ENCODE measurements around the gene GNG12.

The GNG12 gene

GRCh38 chr1:67771152-67771551 is 62.1 kb downstream of the GNG12 start:
- H3F3A ChIP-seq (ENCODE audit: low read depth): no peaks in the 10 kb centered on the region
- H3K27me3 ChIP-seq (ENCODE audit: insufficient read depth, low read length, poor library complexity, severe bottlenecking): no peaks in the 10 kb centered on the region
- H3K9ac ChIP-seq (ENCODE audit: low read depth, low read length, poor library complexity, severe bottlenecking): no peak overlapping the region
- H3K4me1 ChIP-seq (ENCODE audit: insufficient read depth, low read length, poor library complexity, severe bottlenecking): peaks cover 10% of the 10 kb centered on the region
- no peak overlapping the region for H3K4me2 ChIP-seq (ENCODE audit: low read depth, low read length, poor library complexity, severe bottlenecking)
- no peaks in the 10 kb centered on the region for H3K9me2 ChIP-seq (replicated peaks; ENCODE audit: low read depth, low read length)
- no peaks in the 10 kb centered on the region for H3K79me2 ChIP-seq (ENCODE audit: insufficient read depth, low read length)
- H2AFZ ChIP-seq (ENCODE audit: low read length): no peak overlapping the region
- no peak overlapping the region for H3K4me3 ChIP-seq (ENCODE audit: low read length, poor library complexity, severe bottlenecking)
- H3K9me3 ChIP-seq (ENCODE audit: insufficient read depth, low read depth, low read length): no peaks in the 10 kb centered on the region
- no peaks in the 10 kb centered on the region for H4K20me1 ChIP-seq (ENCODE audit: insufficient read depth, low read length, poor library complexity, severe bottlenecking)
- no peak for TF ChIP-seq EZH2phosphoT487 (IDR thresholded peaks at IDR 0.05; ENCODE audit: borderline replicate concordance)
- peak; percentile 57 for TF ChIP-seq CTCF (conservative IDR thresholded peaks at IDR 0.05; ENCODE audit: low read length)
- H3K36me3 ChIP-seq (ENCODE audit: insufficient read depth, low read length): no peaks in the 10 kb centered on the region

- no peaks in the 10 kb centered on the region for H3K9me2 ChIP-seq (replicated peaks; ENCODE audit: low read depth, low read length)
- H3K79me2 ChIP-seq (ENCODE audit: insufficient read depth, low read length): no peaks in the 10 kb centered on the region
- H3K36me3 ChIP-seq (ENCODE audit: insufficient read depth, low read length): no peaks in the 10 kb centered on the region
- H3K4me2 ChIP-seq (ENCODE audit: low read depth, low read length, poor library complexity, severe bottlenecking): no peak overlapping the region
- H3K9ac ChIP-seq (ENCODE audit: low read depth, low read length, poor library complexity, severe bottlenecking): no peak overlapping the region
- TF ChIP-seq EZH2phosphoT487 (IDR thresholded peaks at IDR 0.05; ENCODE audit: borderline replicate concordance) (no peak), CTCF (conservative IDR thresholded peaks at IDR 0.05; ENCODE audit: low read length) (no peak)
- H3K9me3 ChIP-seq (ENCODE audit: insufficient read depth, low read depth, low read length): no peaks in the 10 kb centered on the region
- no peaks in the 10 kb centered on the region for H3K27me3 ChIP-seq (ENCODE audit: insufficient read depth, low read length, poor library complexity, severe bottlenecking)
- H3F3A ChIP-seq (ENCODE audit: low read depth): no peaks in the 10 kb centered on the region
- no peak overlapping the region for H3K4me3 ChIP-seq (ENCODE audit: low read length, poor library complexity, severe bottlenecking)
- H2AFZ ChIP-seq (ENCODE audit: low read length): no peak overlapping the region
- peaks cover 10% of the 10 kb centered on the region for H3K4me1 ChIP-seq (ENCODE audit: insufficient read depth, low read length, poor library complexity, severe bottlenecking)
- no peaks in the 10 kb centered on the region for H4K20me1 ChIP-seq (ENCODE audit: insufficient read depth, low read length, poor library complexity, severe bottlenecking)
These were observed 63.5 kb downstream of the GNG12 start for GRCh38 chr1:67769633-67770256.

GRCh38 chr1:67768480-67768879 is 64.8 kb downstream of the GNG12 start:
- Histone ChIP-seq H3K9ac (ENCODE audit: low read depth, low read length, poor library complexity, severe bottlenecking) (no peak overlapping the region), H3K9me3 (ENCODE audit: insufficient read depth, low read depth, low read length) (no peaks in the 10 kb centered on the region), H3K27me3 (ENCODE audit: insufficient read depth, low read length, poor library complexity, severe bottlenecking) (no peaks in the 10 kb centered on the region), H3F3A (ENCODE audit: low read depth) (no peaks in the 10 kb centered on the region), H3K36me3 (ENCODE audit: insufficient read depth, low read length) (no peaks in the 10 kb centered on the region), H4K20me1 (ENCODE audit: insufficient read depth, low read length, poor library complexity, severe bottlenecking) (no peaks in the 10 kb centered on the region), H3K4me1 (ENCODE audit: insufficient read depth, low read length, poor library complexity, severe bottlenecking) (peaks cover 10% of the 10 kb centered on the region), H3K9me2 (replicated peaks; ENCODE audit: low read depth, low read length) (no peaks in the 10 kb centered on the region), H3K79me2 (ENCODE audit: insufficient read depth, low read length) (no peaks in the 10 kb centered on the region), H2AFZ (ENCODE audit: low read length) (no peak overlapping the region), H3K4me2 (ENCODE audit: low read depth, low read length, poor library complexity, severe bottlenecking) (no peak overlapping the region), H3K4me3 (ENCODE audit: low read length, poor library complexity, severe bottlenecking) (no peak overlapping the region)
- TF ChIP-seq CTCF (conservative IDR thresholded peaks at IDR 0.05; ENCODE audit: low read length): no peak
- TF ChIP-seq EZH2phosphoT487 (IDR thresholded peaks at IDR 0.05; ENCODE audit: borderline replicate concordance): no peak
